Measurements from ENCODE around the gene MFAP3L.

MFAP3L gene

GRCh38 chr4:169941141-169941540, 85.1 kb downstream of the MFAP3L start:
- no peak for DNase-seq (ENCODE audit: low read depth in 2 of 2)

GRCh38 chr4:169940460-169940859, 85.7 kb downstream of the MFAP3L start:
- DNase-seq (ENCODE audit: low read depth in 2 of 2), result no peak
